ENCODE measurements around the gene B4GALT4. TPM values are rescaled to one million over a fixed set of nuclear protein-coding genes. Genes with fewer than 3 reads are reported as not detected.
"Not testable (repeated sequence)": the region's sequence is repeated elsewhere in the genome, so short reads cannot be mapped to it uniquely, and the experiment has no call there.

The B4GALT4 gene
- total and polyA plus RNA-seq, 2 of the 8 experiments (the other 6 are each of a cell fraction or from before 2014, with no cell fraction given) = 14.6 to 44.7 TPM

DNA sequence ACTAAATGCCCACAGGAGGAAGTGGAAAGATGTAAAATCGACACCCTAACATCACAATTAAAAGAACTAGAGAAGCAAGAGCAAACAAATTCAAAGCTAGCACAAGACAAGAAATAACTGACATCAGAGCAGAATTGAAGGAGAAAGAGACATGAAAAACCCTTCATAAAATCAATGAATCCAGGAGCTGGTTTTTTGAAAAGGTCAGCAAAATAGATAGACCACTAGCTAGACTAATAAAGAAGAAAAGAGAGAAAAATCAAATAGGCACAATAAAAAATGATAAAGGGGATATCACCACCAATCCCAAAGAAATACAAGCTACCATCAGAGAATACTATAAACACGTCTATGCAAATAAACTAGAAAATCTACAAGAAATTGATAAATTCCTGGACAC lies 29.5 kb upstream of the B4GALT4 start:
- 84% methylated on average over 2 of the region's 2 CpGs; no CpG with 5 or more reads in 1 of the 2 experiments for WGBS, 2 experiments (ENCODE audit: extremely low coverage in 1 of 2, insufficient coverage in 1 of 2, insufficient read length in 1 of 2, insufficient replicate concordance in 2 of 2, low coverage in 1 of 2, low lambda C conversion rate in 2 of 2, missing lambda C conversion rate in 1 of 2)
- not testable (repeated sequence) for H2BK120ac ChIP-seq (replicated peaks; ENCODE audit: low read depth, low read length); H3K18ac ChIP-seq (ENCODE audit: extremely low read depth, low read length); H4K8ac ChIP-seq (ENCODE audit: extremely low read depth, insufficient read depth, low read length); H3K27me3 ChIP-seq (replicated peaks in 1 of 4; ENCODE audit: control insufficient read depth in 3 of 4, extremely low read depth in 1 of 4, insufficient read depth in 3 of 4, low read length in 3 of 4); H2BK12ac ChIP-seq (ENCODE audit: low read depth, low read length); H3K79me2 ChIP-seq (ENCODE audit: control insufficient read depth in 1 of 2, insufficient read depth in 2 of 2, low read length in 2 of 2); H3K14ac ChIP-seq (ENCODE audit: insufficient read length); H3K4me2 ChIP-seq (ENCODE audit: insufficient read depth in 1 of 2, low read depth in 2 of 2, low read length in 2 of 2); H3K79me1 ChIP-seq (ENCODE audit: low read depth, low read length); H3K4me1 ChIP-seq (replicated peaks in 1 of 4; ENCODE audit: control insufficient read depth in 3 of 4, insufficient read depth in 4 of 4, low read length in 3 of 4); H2BK15ac ChIP-seq (ENCODE audit: low read length); H3K23me2 ChIP-seq (ENCODE audit: low read depth, low read length); H4K5ac ChIP-seq (ENCODE audit: insufficient read length, low read depth, low read length); H4K20me1 ChIP-seq (replicated peaks in 1 of 2; ENCODE audit: control insufficient read depth in 1 of 2, insufficient read depth in 2 of 2, low read length in 2 of 2); H2BK5ac ChIP-seq (ENCODE audit: low read depth, low read length); H3K4me3 ChIP-seq (ENCODE audit: extremely low read depth in 1 of 4, insufficient read depth in 2 of 4, low read depth in 3 of 4, low read length in 4 of 4); H3K36me3 ChIP-seq (ENCODE audit: control insufficient read depth in 2 of 4, insufficient read depth in 4 of 4, low read length in 3 of 4); H2AFZ ChIP-seq (ENCODE audit: low read length); H4K91ac ChIP-seq (replicated peaks; ENCODE audit: insufficient read length, low read length); H2BK20ac ChIP-seq (ENCODE audit: low read length); H3K56ac ChIP-seq (replicated peaks; ENCODE audit: insufficient read length, low read depth, low read length); H2AK5ac ChIP-seq (ENCODE audit: low read depth, low read length); H3K4ac ChIP-seq (replicated peaks; ENCODE audit: insufficient read length, low read depth, low read length); H3K9ac ChIP-seq (replicated peaks in 1 of 4; ENCODE audit: extremely low read depth in 1 of 4, low read depth in 3 of 4, low read length in 3 of 4); H3K9me3 ChIP-seq (ENCODE audit: insufficient read depth in 2 of 2, low read depth in 1 of 2, low read length in 1 of 2); DNase-seq (ENCODE audit: low read depth in 1 of 2, low spot score in 2 of 2); FAIRE-seq; H3K27ac ChIP-seq (ENCODE audit: low read depth, low read length); H3K23ac ChIP-seq (ENCODE audit: insufficient read length)
- ChIA-PET POLR2A (ENCODE audit: partially characterized antibody) (interaction anchor here (0.6 to 2.1 kb wide), 2 partner anchors 30 to 160 kb away, joined by 4 to 6 read pairs; partner anchors contain the start of gene B4GALT4), CTCF (ENCODE audit: partially characterized antibody) (interaction anchor here (0.7 kb wide), 2 partner anchors 231 to 316 kb away, joined by 3 read pairs; no protein-coding TSS in a partner anchor)
